AML-193 (cell line): ENCODE results near the gene EMC8.

Source experiments
- DNase-seq, 2 experiments: peaks; one replicate each; lab custom pipeline; 2025; lab: John Stamatoyannopoulos, UW

Gene EMC8

DNA sequence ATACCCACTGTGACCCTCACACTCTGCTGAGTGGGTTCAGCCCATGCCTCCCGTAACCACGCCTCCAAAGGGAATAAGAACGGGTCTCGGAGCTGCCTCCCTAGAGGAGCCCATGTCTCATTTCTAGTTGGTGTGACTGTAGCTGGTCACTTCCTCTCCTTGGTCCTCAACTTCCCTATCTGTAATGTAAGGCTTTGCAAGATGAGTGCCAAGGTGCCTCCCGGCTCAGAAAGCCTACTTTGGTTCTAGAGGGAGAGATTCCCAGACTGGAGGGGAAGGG, 69.2 kb downstream of the EMC8 start:
- DNase-seq = peak; percentile 13 to 16

DNA sequence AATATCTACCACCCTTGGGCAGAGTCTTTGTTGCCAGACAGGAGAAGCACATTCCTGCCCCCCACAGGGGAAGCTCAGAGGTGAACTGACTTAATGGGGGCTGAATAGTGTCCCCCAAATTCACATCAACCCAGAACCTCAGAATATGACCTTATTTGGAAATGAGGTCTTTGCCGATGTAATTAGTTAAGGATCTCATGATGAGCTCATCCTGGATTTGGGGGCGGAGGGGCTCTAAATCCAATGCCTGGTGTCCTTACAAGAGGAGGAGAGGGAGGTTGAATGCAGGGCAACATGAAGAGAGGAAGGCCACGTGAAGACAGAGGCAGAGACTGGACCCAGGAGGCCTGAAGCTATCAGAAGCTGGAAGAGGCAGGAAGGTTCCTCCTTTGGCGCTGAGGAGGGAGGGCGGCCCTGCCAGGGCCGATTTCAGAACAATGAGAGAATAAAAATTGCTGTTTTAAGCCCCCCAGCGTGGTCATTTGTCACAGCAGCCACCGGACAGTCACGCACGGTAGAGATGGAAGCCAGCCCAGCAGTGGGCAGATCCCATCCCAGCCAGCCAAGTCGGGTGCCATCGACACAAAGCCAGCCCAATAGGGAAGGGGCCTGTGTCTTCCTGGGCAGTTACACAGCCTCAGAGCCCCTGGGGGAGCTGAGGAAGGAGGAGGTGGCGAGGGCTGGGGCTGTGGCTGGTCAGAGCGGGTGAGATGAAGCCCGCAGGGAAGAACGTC, 69.7 kb downstream of the EMC8 start:
- DNase-seq = no peak

DNA sequence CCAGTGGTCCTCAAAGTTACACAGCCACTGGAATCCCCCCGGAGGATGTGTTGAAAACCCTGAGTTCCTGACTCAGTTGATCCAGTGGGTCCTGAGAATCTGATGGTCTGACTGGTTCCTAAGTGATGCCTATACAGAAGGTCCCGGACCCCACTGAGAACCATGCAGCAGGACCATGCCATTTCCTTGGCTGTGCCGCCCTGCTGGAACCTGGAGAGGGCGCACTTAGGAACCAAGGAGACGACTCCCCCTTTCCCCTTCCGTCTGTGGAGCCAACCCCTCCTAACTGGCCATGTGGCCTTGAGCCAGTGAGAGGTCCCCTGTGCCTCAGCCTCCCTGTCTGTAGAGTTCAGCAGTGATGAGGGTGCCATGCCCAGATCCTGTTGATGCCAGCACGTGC, 70.5 kb downstream of the EMC8 start:
- DNase-seq = no peak
